Measurements from ENCODE around the gene COL15A1. TPM values are rescaled to one million over a fixed set of nuclear protein-coding genes. Genes with fewer than 3 reads are reported as not detected.
"Not testable (repeated sequence)": the region's sequence is repeated elsewhere in the genome, so short reads cannot be mapped to it uniquely, and the experiment has no call there.

COL15A1 gene
- total RNA-seq, 1 experiment from 2014 or later, result 7.6 TPM

- no peaks in the 10 kb centered on the region for H3K27me3 ChIP-seq
- H3K4me1 ChIP-seq, result no peaks in the 10 kb centered on the region
- H3K36me3 ChIP-seq, result no peaks in the 10 kb centered on the region
Observed at GRCh38 chr9:99008203-99008602, 64.5 kb downstream of the COL15A1 start.

GRCh38 chr9:99010393-99010792, 66.7 kb downstream of the COL15A1 start:
- not testable (repeated sequence) for H3K4me3 ChIP-seq, H3K27me3 ChIP-seq, H3K36me3 ChIP-seq, DNase-seq, H3K27ac ChIP-seq, H3K4me1 ChIP-seq
- H3K9me3 ChIP-seq (replicated peaks), result peaks cover 30% of the 10 kb centered on the region

More at GRCh38 chr9:99008203-99008602, 64.5 kb downstream of the COL15A1 start:
- no peak for DNase-seq
- Histone ChIP-seq H3K27ac (no peak overlapping the region), H3K4me3 (no peak overlapping the region), H3K9me3 (replicated peaks) (peaks cover 30% of the 10 kb centered on the region)

GRCh38 chr9:99011161-99011709, 67.5 kb downstream of the COL15A1 start:
- H3K9me3 ChIP-seq (replicated peaks), result peaks cover 30% of the 10 kb centered on the region
- no peaks in the 10 kb centered on the region for H3K27me3 ChIP-seq
- no peaks in the 10 kb centered on the region for H3K4me1 ChIP-seq
- DNase-seq, result peak in 1 of 2 experiments; percentile 69
- H3K27ac ChIP-seq, result no peak overlapping the region
- no peak overlapping the region for H3K4me3 ChIP-seq
- no peaks in the 10 kb centered on the region for H3K36me3 ChIP-seq

GRCh38 chr9:99012957-99013512, 69.3 kb downstream of the COL15A1 start:
- H3K27me3 ChIP-seq, result no peaks in the 10 kb centered on the region
- H3K27ac ChIP-seq, result no peak overlapping the region
- no peak overlapping the region for H3K4me3 ChIP-seq
- H3K4me1 ChIP-seq, result no peaks in the 10 kb centered on the region
- peaks cover 29% of the 10 kb centered on the region for H3K9me3 ChIP-seq (replicated peaks)
- H3K36me3 ChIP-seq, result no peaks in the 10 kb centered on the region
- DNase-seq, result peak in 1 of 2 experiments; percentile 24

GRCh38 chr9:99013550-99013949, 69.8 kb downstream of the COL15A1 start:
- Histone ChIP-seq H3K27ac (no peak overlapping the region), H3K36me3 (no peaks in the 10 kb centered on the region), H3K9me3 (replicated peaks) (peaks cover 27% of the 10 kb centered on the region), H3K27me3 (no peaks in the 10 kb centered on the region), H3K4me3 (no peak overlapping the region), H3K4me1 (no peaks in the 10 kb centered on the region)
- DNase-seq, result no peak

GRCh38 chr9:99015448-99015847, 71.7 kb downstream of the COL15A1 start:
- peaks cover 18% of the 10 kb centered on the region for H3K9me3 ChIP-seq (replicated peaks)
- no peak overlapping the region for H3K27ac ChIP-seq
- H3K4me1 ChIP-seq, result peaks cover 17% of the 10 kb centered on the region
- H3K4me3 ChIP-seq, result no peak overlapping the region
- no peak for DNase-seq
- H3K36me3 ChIP-seq, result no peaks in the 10 kb centered on the region
- no peaks in the 10 kb centered on the region for H3K27me3 ChIP-seq

- H3K4me3 ChIP-seq, result no peak overlapping the region
Observed at GRCh38 chr9:99015890-99016289, 72.2 kb downstream of the COL15A1 start.

GRCh38 chr9:99016681-99017387, 73.1 kb downstream of the COL15A1 start:
- Histone ChIP-seq H3K36me3 (no peaks in the 10 kb centered on the region), H3K4me3 (no peak overlapping the region), H3K27me3 (no peaks in the 10 kb centered on the region), H3K27ac (no peak overlapping the region), H3K9me3 (replicated peaks) (peaks cover 6% of the 10 kb centered on the region), H3K4me1 (peaks cover 20% of the 10 kb centered on the region)
- no peak for DNase-seq

More at GRCh38 chr9:99015890-99016289, 72.2 kb downstream of the COL15A1 start:
- no peaks in the 10 kb centered on the region for H3K27me3 ChIP-seq
- H3K9me3 ChIP-seq (replicated peaks), result peaks cover 13% of the 10 kb centered on the region
- no peak for DNase-seq
- no peaks in the 10 kb centered on the region for H3K36me3 ChIP-seq
- H3K4me1 ChIP-seq, result peaks cover 20% of the 10 kb centered on the region
- H3K27ac ChIP-seq, result no peak overlapping the region

- H3K27ac ChIP-seq, result no peak overlapping the region
- no peak overlapping the region for H3K4me3 ChIP-seq
- H3K27me3 ChIP-seq, result no peaks in the 10 kb centered on the region
- no peaks in the 10 kb centered on the region for H3K36me3 ChIP-seq
- H3K4me1 ChIP-seq, result peaks cover 21% of the 10 kb centered on the region
- DNase-seq, result no peak
- no peaks in the 10 kb centered on the region for H3K9me3 ChIP-seq (replicated peaks)
Observed at GRCh38 chr9:99018653-99019052, 74.9 kb downstream of the COL15A1 start.

GRCh38 chr9:99019510-99020331, 76.0 kb downstream of the COL15A1 start:
- H3K4me3 ChIP-seq, result no peak overlapping the region
- H3K36me3 ChIP-seq, result no peaks in the 10 kb centered on the region
- no peaks in the 10 kb centered on the region for H3K27me3 ChIP-seq
- no peak for DNase-seq
- peaks cover 22% of the 10 kb centered on the region for H3K4me1 ChIP-seq
- no peak overlapping the region for H3K27ac ChIP-seq
- H3K9me3 ChIP-seq (replicated peaks), result no peaks in the 10 kb centered on the region

GRCh38 chr9:99020786-99021436, 77.2 kb downstream of the COL15A1 start:
- no peaks in the 10 kb centered on the region for H3K9me3 ChIP-seq (replicated peaks)
- H3K27me3 ChIP-seq, result no peaks in the 10 kb centered on the region
- no peak overlapping the region for H3K4me3 ChIP-seq
- DNase-seq, result no peak
- H3K36me3 ChIP-seq, result no peaks in the 10 kb centered on the region
- H3K4me1 ChIP-seq, result peaks cover 22% of the 10 kb centered on the region
- no peak overlapping the region for H3K27ac ChIP-seq

- no peaks in the 10 kb centered on the region for H3K36me3 ChIP-seq
- no peak overlapping the region for H3K4me3 ChIP-seq
- no peak overlapping the region for H3K27ac ChIP-seq
- no peak for DNase-seq
- peaks cover 22% of the 10 kb centered on the region for H3K4me1 ChIP-seq
- no peaks in the 10 kb centered on the region for H3K9me3 ChIP-seq (replicated peaks)
- H3K27me3 ChIP-seq, result no peaks in the 10 kb centered on the region
Observed at GRCh38 chr9:99021512-99021911, 77.8 kb downstream of the COL15A1 start.

- Histone ChIP-seq H3K27me3 (no peaks in the 10 kb centered on the region), H3K9me3 (replicated peaks) (no peaks in the 10 kb centered on the region), H3K4me1 (peaks cover 22% of the 10 kb centered on the region), H3K27ac (no peak overlapping the region), H3K4me3 (no peak overlapping the region), H3K36me3 (no peaks in the 10 kb centered on the region)
- no peak for DNase-seq
Observed at GRCh38 chr9:99023231-99023630, 79.5 kb downstream of the COL15A1 start.

GRCh38 chr9:99023831-99024230, 80.1 kb downstream of the COL15A1 start:
- DNase-seq, result peak; percentile 89 to 92
- Histone ChIP-seq H3K4me1 (peaks cover 21% of the 10 kb centered on the region), H3K27me3 (no peaks in the 10 kb centered on the region), H3K4me3 (no peak overlapping the region), H3K9me3 (replicated peaks) (no peaks in the 10 kb centered on the region), H3K27ac (no peak overlapping the region), H3K36me3 (no peaks in the 10 kb centered on the region)

Measured in SJCRH30 (cell line).